ENCODE results near the gene GUCY2C.
A peak's percentile ranks its signal among the peaks of the same experiment; 100 is the strongest.

The GUCY2C gene

GRCh38 chr12:14723763-14724162, 27.4 kb upstream of the GUCY2C start:
- Histone ChIP-seq H3K27me3 (no peaks in the 10 kb centered on the region), H3K4me3 (ENCODE audit: low read depth, low read length) (no peak overlapping the region), H3K36me3 (no peaks in the 10 kb centered on the region), H3K9me3 (no peaks in the 10 kb centered on the region), H3K4me1 (no peaks in the 10 kb centered on the region)
- peak; percentile 92 for TF ChIP-seq CTCF (IDR thresholded peaks at IDR 0.05; ENCODE audit: low read depth, low read length)
- peak; percentile 67 for DNase-seq

- Histone ChIP-seq H3K4me3 (ENCODE audit: low read depth, low read length) (no peak overlapping the region), H3K9me3 (no peaks in the 10 kb centered on the region), H3K4me1 (no peaks in the 10 kb centered on the region), H3K36me3 (no peaks in the 10 kb centered on the region), H3K27me3 (no peaks in the 10 kb centered on the region)
- peak; percentile 54 for DNase-seq
- peak; percentile 79 for TF ChIP-seq CTCF (IDR thresholded peaks at IDR 0.05; ENCODE audit: low read depth, low read length)
Measured at GRCh38 chr12:14716848-14717444, 20.5 kb upstream of the GUCY2C start.

- H3K36me3 ChIP-seq = no peaks in the 10 kb centered on the region
- no peaks in the 10 kb centered on the region for H3K9me3 ChIP-seq
- H3K4me1 ChIP-seq = no peaks in the 10 kb centered on the region
- no peak for TF ChIP-seq CTCF (IDR thresholded peaks at IDR 0.05; ENCODE audit: low read depth, low read length)
- H3K4me3 ChIP-seq (ENCODE audit: low read depth, low read length) = no peak overlapping the region
- DNase-seq = no peak
- no peaks in the 10 kb centered on the region for H3K27me3 ChIP-seq
Measured at GRCh38 chr12:14714437-14714836, 18.0 kb upstream of the GUCY2C start.

GRCh38 chr12:14710632-14711320, 14.4 kb upstream of the GUCY2C start:
- Histone ChIP-seq H3K36me3 (no peaks in the 10 kb centered on the region), H3K27me3 (no peaks in the 10 kb centered on the region), H3K4me3 (ENCODE audit: low read depth, low read length) (no peak overlapping the region), H3K4me1 (no peaks in the 10 kb centered on the region), H3K9me3 (no peaks in the 10 kb centered on the region)
- DNase-seq = no peak
- TF ChIP-seq CTCF (IDR thresholded peaks at IDR 0.05; ENCODE audit: low read depth, low read length) = no peak

- no peak overlapping the region for H3K4me3 ChIP-seq (ENCODE audit: low read depth, low read length)
- no peak for TF ChIP-seq CTCF (IDR thresholded peaks at IDR 0.05; ENCODE audit: low read depth, low read length)
- peak; percentile 17 for DNase-seq
Measured at GRCh38 chr12:14701809-14702568, 5.6 kb upstream of the GUCY2C start.

GRCh38 chr12:14700935-14701334, 4.5 kb upstream of the GUCY2C start:
- no peak for DNase-seq
- TF ChIP-seq CTCF (IDR thresholded peaks at IDR 0.05; ENCODE audit: low read depth, low read length) = no peak
- Histone ChIP-seq H3K27me3 (no peaks in the 10 kb centered on the region), H3K4me1 (no peaks in the 10 kb centered on the region), H3K4me3 (ENCODE audit: low read depth, low read length) (no peak overlapping the region), H3K36me3 (no peaks in the 10 kb centered on the region), H3K9me3 (no peaks in the 10 kb centered on the region)

More at GRCh38 chr12:14701809-14702568, 5.6 kb upstream of the GUCY2C start:
- Histone ChIP-seq H3K4me1 (no peaks in the 10 kb centered on the region), H3K36me3 (no peaks in the 10 kb centered on the region), H3K9me3 (no peaks in the 10 kb centered on the region), H3K27me3 (no peaks in the 10 kb centered on the region)

Data from BE2C (cell line).